Measurements from ENCODE around the gene TUBG2. TPM values are rescaled to one million over a fixed set of nuclear protein-coding genes. Genes with fewer than 3 reads are reported as not detected.

The TUBG2 gene
- total and polyA plus RNA-seq, 10 of the 15 experiments (the other 5 are each of a cell fraction or from before 2014, with no cell fraction given), result 1.2 to 12.5 (median 8.9) TPM

DNA sequence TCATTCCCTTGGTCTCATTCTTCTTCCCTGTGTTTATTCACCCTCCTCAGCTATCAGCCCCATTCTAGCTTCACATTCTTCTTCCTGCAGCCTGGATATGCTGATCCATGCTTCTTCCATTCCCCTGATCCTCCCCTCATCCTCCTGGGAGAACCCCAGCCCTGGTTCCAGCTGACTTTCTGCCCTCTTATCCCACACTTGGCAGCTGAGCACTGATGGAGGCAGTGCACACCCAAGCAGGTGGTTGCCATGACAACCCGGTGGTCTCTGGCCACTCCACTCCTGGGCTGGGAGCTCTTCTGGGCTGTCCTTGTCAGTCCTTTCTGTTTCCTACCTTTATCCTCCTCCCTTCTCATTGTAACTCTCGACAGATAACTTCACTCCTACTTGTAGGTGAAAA, 16.7 kb upstream of the TUBG2 start:
- POLR2A ChIA-PET, result interaction anchor here (0.6 kb wide), 2 partner anchors 66 to 84 kb away, joined by 6 to 8 read pairs; no protein-coding TSS in a partner anchor
- in situ Hi-C loops (cut with MboI) (no loop called here), intact Hi-C loops (cut with micrococcal nuclease; ENCODE audit: unreplicated experiment) (no loop called here)
- CTCF ChIA-PET, result interaction anchor here (1.1 kb wide), 1 partner anchor 11 kb away, joined by 4 read pairs; no protein-coding TSS in a partner anchor
- no peaks in the 10 kb centered on the region for H3K4me1 ChIP-seq (ENCODE audit: control insufficient read depth, insufficient read depth, low read length)
- no peak for DNase-seq (ENCODE audit: low read depth, low spot score)
- SMC1A ChIA-PET (ENCODE audit: uncharacterized antibody, unreplicated experiment), result interaction anchor here (0.6 to 1.2 kb wide), 3 partner anchors 19 to 213 kb away, joined by 3 to 4 read pairs (median 4); no protein-coding TSS in a partner anchor
- H4K20me1 ChIP-seq (ENCODE audit: control insufficient read depth, insufficient read depth), result no peaks in the 10 kb centered on the region
- H3K27ac ChIP-seq (ENCODE audit: control insufficient read depth, insufficient read depth), result no peak overlapping the region
- no peak overlapping the region for H3K9ac ChIP-seq (ENCODE audit: control insufficient read depth, insufficient read depth, low read length)
- RAD21 ChIA-PET (ENCODE audit: unreplicated experiment), result no interaction called here
- no peak overlapping the region for H3K4me3 ChIP-seq
- no peaks in the 10 kb centered on the region for H3K36me3 ChIP-seq (ENCODE audit: control insufficient read depth in 2 of 2, insufficient read depth in 2 of 2, low read length in 1 of 2)
- TF ChIP-seq JUND (IDR thresholded peaks at IDR 0.05; ENCODE audit: low read depth, low read length) (no peak), EP300 (IDR thresholded peaks at IDR 0.05; ENCODE audit: borderline replicate concordance in 1 of 2, control insufficient read depth in 1 of 2, low read depth in 2 of 2, low read length in 2 of 2) (no peak), IKZF1 (conservative IDR thresholded peaks at IDR 0.05) (no peak), SMC3 (IDR thresholded peaks at IDR 0.05; ENCODE audit: borderline replicate concordance, low read length) (no peak), BMI1 (IDR thresholded peaks at IDR 0.05; ENCODE audit: borderline replicate concordance) (peak; percentile 48; the same call in 1 of the 2 replicates)
- TF ChIP-seq, protein P1, sequence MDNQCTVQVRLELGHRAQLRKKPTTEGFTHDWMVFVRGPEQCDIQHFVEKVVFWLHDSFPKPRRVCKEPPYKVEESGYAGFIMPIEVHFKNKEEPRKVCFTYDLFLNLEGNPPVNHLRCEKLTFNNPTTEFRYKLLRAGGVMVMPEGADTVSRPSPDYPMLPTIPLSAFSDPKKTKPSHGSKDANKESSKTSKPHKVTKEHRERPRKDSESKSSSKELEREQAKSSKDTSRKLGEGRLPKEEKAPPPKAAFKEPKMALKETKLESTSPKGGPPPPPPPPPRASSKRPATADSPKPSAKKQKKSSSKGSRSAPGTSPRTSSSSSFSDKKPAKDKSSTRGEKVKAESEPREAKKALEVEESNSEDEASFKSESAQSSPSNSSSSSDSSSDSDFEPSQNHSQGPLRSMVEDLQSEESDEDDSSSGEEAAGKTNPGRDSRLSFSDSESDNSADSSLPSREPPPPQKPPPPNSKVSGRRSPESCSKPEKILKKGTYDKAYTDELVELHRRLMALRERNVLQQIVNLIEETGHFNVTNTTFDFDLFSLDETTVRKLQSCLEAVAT (IDR thresholded peaks at IDR 0.05), result no peak
- no TSS peak for BruUV-seq (replicated peaks)
- no peak for ATAC-seq
- FAIRE-seq, result no peak
- no peak overlapping the region for H3K4me2 ChIP-seq (ENCODE audit: control insufficient read depth, insufficient read depth)
- H2AFZ ChIP-seq (ENCODE audit: control insufficient read depth, low read depth, low read length), result no peak overlapping the region
- H3K79me2 ChIP-seq (ENCODE audit: control insufficient read depth, insufficient read depth, low read length), result no peaks in the 10 kb centered on the region
- H3K9me3 ChIP-seq (replicated peaks; ENCODE audit: control insufficient read depth, insufficient read depth, low read length), result no peaks in the 10 kb centered on the region
- WGBS (ENCODE audit: insufficient coverage, insufficient replicate concordance, low lambda C conversion rate, missing lambda C conversion rate), result 23% methylated on average over 2 of the region's 2 CpGs
- no peaks in the 10 kb centered on the region; a peak in 1 of 4 replicates for H3K27me3 ChIP-seq (replicated peaks in 1 of 2; ENCODE audit: control insufficient read depth in 2 of 2, insufficient read depth in 2 of 2, low read length in 1 of 2)
